GM10266 (cell line): ENCODE data around the gene ATG4D.

Source experiments
- DNase-seq: peaks from one replicate; pipeline ENCODE4 v3.0.0; 2012; ENCODE audit errors: extremely low spot score
- TF ChIP-seq, protein P1 (sequence below): IDR thresholded peaks from 2 replicates; pipeline ENCODE4 v1.5.1; 2012; ENCODE audit warnings: mild to moderate bottlenecking, low read depth; ENCODE audit not compliant: control insufficient read depth, insufficient read depth; ENCODE audit errors: missing control alignments

Gene ATG4D

DNA sequence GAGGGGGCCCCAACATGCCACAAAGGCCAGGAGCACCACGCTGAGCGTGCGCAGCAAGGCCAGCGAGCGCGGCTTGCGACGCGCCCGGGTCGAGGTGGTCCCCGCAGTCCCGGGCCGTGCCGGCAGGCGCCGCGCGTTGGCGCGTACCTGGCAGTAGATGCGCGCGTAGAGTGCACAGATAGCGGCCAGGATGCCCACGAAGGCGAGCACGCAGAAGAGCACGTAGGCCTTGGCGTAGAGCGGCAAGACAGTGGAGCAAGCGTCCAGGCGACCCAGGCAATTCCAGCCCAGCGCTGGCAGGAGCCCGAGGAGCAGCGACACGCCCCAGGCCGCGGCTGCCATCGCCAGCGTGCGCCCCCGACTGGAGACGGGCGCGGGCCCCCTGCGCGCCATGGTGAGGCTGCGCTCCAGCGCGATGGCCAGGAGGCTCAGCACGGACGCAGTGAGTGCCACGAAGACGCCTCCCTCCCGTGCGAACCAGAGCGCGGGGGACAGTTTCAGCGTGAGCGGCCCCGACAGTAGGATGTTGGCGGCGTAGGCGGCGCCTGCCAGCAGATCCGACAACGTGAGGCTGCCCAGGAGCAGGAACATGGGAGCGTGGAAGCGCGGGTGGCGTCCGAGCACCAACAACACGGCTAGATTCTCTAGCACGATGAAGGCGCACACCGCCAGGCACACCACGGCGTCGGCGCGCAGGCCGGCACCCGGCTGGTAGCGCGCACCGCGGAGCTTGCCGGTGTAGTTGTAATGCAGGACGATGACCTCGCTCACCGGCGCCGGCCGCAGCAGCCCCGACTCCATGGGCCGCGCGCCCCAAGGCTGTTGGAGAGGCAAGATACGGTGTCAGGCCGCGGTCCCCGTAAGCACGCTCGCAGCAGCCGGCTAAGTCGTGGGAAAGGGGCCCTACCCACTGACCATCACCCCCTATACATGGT, 29.2 kb upstream of the ATG4D start:
- peak; percentile 44 for DNase-seq
- TF ChIP-seq, protein P1, sequence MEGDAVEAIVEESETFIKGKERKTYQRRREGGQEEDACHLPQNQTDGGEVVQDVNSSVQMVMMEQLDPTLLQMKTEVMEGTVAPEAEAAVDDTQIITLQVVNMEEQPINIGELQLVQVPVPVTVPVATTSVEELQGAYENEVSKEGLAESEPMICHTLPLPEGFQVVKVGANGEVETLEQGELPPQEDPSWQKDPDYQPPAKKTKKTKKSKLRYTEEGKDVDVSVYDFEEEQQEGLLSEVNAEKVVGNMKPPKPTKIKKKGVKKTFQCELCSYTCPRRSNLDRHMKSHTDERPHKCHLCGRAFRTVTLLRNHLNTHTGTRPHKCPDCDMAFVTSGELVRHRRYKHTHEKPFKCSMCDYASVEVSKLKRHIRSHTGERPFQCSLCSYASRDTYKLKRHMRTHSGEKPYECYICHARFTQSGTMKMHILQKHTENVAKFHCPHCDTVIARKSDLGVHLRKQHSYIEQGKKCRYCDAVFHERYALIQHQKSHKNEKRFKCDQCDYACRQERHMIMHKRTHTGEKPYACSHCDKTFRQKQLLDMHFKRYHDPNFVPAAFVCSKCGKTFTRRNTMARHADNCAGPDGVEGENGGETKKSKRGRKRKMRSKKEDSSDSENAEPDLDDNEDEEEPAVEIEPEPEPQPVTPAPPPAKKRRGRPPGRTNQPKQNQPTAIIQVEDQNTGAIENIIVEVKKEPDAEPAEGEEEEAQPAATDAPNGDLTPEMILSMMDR: no peak

DNA sequence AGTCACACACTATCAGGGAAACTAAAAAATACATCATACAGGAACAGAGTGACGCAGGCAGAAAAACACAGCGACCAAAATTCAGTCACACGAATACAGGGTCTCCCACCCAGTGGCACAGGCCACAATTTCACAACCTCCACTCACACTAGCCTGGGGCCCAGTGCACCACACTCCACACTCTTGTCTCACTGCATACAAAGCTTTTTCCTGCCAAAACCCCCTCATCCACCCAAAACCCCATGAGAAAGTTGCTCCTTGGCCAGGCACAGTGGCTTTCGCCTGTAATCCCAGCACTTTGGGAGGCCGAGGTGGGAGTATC, 27.7 kb upstream of the ATG4D start:
- no peak for DNase-seq
- TF ChIP-seq, protein P1: no peak

DNA sequence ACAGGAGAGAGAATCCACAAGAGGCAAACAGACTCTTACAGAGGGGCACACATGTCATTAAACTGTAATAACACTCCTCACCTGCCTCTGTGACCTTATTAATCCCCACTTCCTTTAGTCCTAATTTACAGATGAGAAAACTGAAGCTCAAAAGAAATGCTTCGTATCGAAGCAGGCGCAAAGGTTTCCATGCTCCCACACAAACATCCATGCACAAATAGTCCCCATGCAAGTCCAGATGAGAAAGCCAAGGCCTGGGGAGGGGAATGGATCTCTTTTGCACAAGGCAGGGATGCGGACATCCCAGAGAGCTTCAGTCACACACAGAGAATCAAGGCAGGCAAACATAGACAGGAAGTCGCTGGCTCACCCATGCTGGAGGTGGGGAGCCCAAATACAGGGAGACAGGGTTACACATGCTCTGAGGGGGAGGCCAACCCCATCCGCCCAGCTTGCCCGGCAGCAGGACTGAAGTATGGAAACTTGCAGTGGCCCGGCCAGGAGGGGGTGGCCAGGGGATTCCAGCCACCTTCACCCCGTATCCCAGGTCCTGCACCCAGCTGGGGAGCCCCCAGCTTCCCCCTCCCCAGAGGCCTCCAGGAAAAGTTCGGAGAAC, 26.9 kb upstream of the ATG4D start:
- peak; percentile 42 for DNase-seq
- TF ChIP-seq, protein P1: no peak

DNA sequence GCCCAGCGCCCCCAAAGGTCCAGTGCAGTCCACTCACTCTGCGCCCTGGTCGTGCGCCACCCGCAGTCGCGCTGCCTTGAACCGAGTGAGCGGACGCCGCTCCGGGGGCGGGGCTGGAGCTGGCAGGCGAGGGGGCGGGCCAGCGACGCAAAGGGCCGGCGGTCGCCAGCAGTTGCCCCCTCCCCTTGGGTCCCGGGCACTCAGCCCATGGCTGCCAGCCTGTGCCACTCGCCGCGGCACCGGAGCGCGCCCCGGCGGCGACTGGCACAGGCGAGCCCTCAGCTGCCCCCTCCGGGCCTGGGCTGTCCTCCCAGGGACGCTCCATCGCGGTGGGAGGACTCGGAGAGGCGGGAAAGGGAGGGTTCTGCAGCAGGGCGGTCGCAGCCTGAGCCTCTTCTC, 26.3 kb upstream of the ATG4D start, which contains the start of gene S1PR5:
Gene S1PR5, minus strand, starts transcription at position 87 of the 399 bp plus-strand sequence. CDS start 2,436 bp downstream, outside the sequence.
- DNase-seq: no peak
- TF ChIP-seq, protein P1: no peak

DNA sequence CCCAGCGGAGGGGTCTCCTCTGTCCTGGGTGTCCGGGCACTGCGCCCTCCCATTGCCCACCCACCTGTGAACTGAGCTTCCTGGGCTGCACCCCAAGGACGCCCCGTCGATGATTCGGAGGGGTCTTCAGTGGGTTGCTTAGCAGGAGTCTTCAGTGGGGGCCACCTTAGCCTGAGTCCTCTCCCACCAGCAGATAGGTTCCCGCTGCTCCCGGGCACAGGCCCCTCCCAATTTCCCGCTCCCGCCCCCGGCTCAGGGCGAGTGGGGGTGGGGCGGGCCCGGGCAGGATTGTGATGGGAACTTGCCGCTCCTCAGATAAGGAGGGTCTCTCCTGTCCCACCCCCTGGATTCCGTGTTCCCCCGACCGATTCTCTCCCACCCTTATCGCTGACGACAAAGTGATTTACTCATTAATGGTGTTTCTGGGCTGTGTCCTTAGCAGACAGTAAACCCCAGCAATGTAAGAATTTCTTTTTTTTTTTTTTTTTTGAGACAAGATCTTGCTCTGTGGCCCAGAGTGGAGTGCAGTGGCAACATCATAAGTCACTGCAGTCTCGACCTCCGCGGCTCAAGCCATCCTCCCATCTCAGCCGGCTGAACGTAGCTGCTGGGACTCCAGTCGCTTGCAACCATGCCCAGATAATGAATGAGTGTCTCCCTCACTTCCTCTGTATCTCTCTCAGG, 25.8 kb upstream of the ATG4D start:
- TF ChIP-seq, protein P1: no peak
- DNase-seq: peak; percentile 30

DNA sequence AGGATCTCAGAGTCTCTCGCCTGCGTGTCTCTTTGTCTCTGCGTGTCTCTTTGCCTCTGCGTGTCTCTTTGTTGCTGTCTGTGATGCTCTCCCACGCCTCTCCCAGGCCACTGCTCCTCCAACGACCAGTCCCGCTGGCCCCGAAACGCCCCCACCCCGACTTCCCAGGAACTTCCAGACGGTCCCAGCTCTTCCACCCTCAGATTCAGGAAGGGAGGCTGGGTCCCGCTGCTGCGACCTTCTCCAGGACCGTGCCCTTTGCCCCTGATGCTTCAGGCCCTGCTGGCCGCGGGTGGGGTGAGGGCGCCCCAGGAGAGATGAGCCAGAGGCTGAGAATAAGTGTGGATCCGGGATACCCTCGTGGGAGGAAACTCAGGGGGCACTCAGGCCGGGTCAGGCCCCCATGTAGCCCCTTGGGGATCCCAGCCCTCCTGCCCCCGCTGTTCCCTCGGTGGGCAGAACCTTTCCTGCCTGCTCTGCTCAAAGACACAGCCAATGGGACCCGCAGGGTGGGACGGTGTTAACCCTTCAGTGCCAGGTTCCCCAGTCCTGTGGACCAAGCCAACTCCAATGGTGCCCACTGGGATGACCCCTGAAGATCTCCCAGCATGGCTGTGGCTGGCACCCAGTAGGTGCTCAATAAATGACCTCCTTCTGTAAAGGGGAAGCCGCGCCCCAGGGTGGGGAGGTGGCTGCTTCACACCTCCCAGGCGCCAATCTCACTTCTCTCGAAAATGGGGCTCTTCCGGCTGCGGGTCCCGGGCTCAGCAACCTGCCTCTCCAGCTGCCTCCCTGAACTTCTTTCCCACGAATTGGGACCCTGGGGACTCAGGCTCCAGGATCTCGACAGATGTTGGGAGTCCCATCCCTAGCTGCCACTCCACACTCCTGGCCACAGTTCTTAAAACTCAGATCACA, 25.0 kb upstream of the ATG4D start:
- TF ChIP-seq, protein P1: no peak
- peak; percentile 47 for DNase-seq
